ENCODE results near the gene SMOC2. TPM values are rescaled to one million over a fixed set of nuclear protein-coding genes. Genes with fewer than 3 reads are reported as not detected.

Gene SMOC2
- polyA plus RNA-seq, 3 donors: not detected

- DNase-seq: no peak
- Mint-ChIP-seq H3K27ac (no peak overlapping the region), H3K9me3 (peaks cover 28 to 43% (median 37%) of the 10 kb centered on the region in 7 donors), H3K4me1 (no peaks in the 10 kb centered on the region), H3K4me3 (no peak overlapping the region), H3K36me3 (no peaks in the 10 kb centered on the region), H3K27me3 (ENCODE audit: low read depth in 3 of 3) (peaks cover 0 to 2% (median 0%) of the 10 kb centered on the region in 3 donors)
- TF ChIP-seq CTCF (IDR thresholded peaks at IDR 0.05): no peak
- H3K4me1 ChIP-seq (ENCODE audit: control insufficient read depth in 1 of 2, insufficient read depth in 2 of 2, low read length in 2 of 2): no peaks in the 10 kb centered on the region
- 100% methylated on average over 3 of the region's 6 CpGs for whole genome bisulfite sequencing (ENCODE audit: insufficient coverage)
- H3K36me3 ChIP-seq (replicated peaks in 1 of 2; ENCODE audit: control insufficient read depth in 1 of 2, insufficient read depth in 2 of 2, low read length in 2 of 2): no peaks in the 10 kb centered on the region
- intact Hi-C loops (cut with micrococcal nuclease): no loop called here
- H3K27me3 ChIP-seq (ENCODE audit: control insufficient read depth in 2 of 2, insufficient read depth in 2 of 2, low read length in 2 of 2): no peaks in the 10 kb centered on the region
- H3K4me2 ChIP-seq (replicated peaks; ENCODE audit: extremely low read depth, low read length, poor library complexity, severe bottlenecking): no peak overlapping the region
- peaks cover 38 to 67% of the 10 kb centered on the region in 2 donors for H3K9me3 ChIP-seq (replicated peaks in 1 of 2; ENCODE audit: control insufficient read depth in 1 of 2, insufficient read depth in 1 of 2, low read length in 2 of 2)
- no peak overlapping the region for H3K27ac ChIP-seq (ENCODE audit: low read depth in 1 of 2, low read length in 2 of 2)
- H4K20me1 ChIP-seq (ENCODE audit: insufficient read depth, low read length): no peaks in the 10 kb centered on the region
- H2AFZ ChIP-seq (ENCODE audit: insufficient read depth, low read depth, low read length, poor library complexity, severe bottlenecking): no peak overlapping the region
- no peak overlapping the region for H3K4me3 ChIP-seq (replicated peaks in 1 of 3; ENCODE audit: low read depth in 2 of 3, low read length in 3 of 3)
- H3K9ac ChIP-seq (ENCODE audit: insufficient read depth, low read length, poor library complexity, severe bottlenecking): no peak overlapping the region
- H3K79me2 ChIP-seq (ENCODE audit: insufficient read depth, low read length): no peaks in the 10 kb centered on the region
These were observed 179.6 kb downstream of the SMOC2 start for GRCh38 chr6:168620578-168620977.

DNA sequence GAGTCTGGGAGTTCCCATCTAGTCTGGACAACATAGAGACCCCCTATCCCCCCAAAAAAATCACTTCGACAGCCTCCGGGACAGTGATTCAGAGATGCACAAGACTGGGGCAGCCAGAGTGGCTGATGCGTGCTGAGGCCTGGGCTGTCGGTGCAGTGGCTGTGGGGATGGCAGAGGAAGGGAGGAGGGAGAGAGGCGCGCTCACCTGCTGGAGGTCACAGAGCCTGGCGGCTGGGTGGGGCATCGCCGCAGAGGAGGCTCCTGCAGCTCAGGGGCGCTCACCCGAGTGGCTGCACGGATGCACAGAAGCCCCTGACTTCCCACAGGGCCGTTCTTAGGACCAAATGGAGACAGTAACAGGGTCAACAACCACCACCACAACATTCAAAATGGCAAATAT is 182.8 kb downstream of the SMOC2 start:
- H3K4me2 ChIP-seq (replicated peaks; ENCODE audit: extremely low read depth, low read length, poor library complexity, severe bottlenecking): no peak overlapping the region
- no peak for TF ChIP-seq CTCF (IDR thresholded peaks at IDR 0.05)
- H3K36me3 ChIP-seq (replicated peaks in 1 of 2; ENCODE audit: control insufficient read depth in 1 of 2, insufficient read depth in 2 of 2, low read length in 2 of 2): no peaks in the 10 kb centered on the region
- H3K79me2 ChIP-seq (ENCODE audit: insufficient read depth, low read length): no peaks in the 10 kb centered on the region
- Mint-ChIP-seq H3K36me3 (no peaks in the 10 kb centered on the region), H3K27me3 (ENCODE audit: low read depth in 3 of 3) (peaks cover 0 to 4% (median 2%) of the 10 kb centered on the region in 3 donors), H3K9me3 (peaks cover 3 to 21% (median 19%) of the 10 kb centered on the region in 7 donors), H3K27ac (no peak overlapping the region), H3K4me1 (no peaks in the 10 kb centered on the region), H3K4me3 (no peak overlapping the region)
- no peak overlapping the region for H3K4me3 ChIP-seq (replicated peaks in 1 of 3; ENCODE audit: low read depth in 2 of 3, low read length in 3 of 3)
- no peak overlapping the region for H2AFZ ChIP-seq (ENCODE audit: insufficient read depth, low read depth, low read length, poor library complexity, severe bottlenecking)
- peaks cover 20 to 40% of the 10 kb centered on the region in 2 donors for H3K9me3 ChIP-seq (replicated peaks in 1 of 2; ENCODE audit: control insufficient read depth in 1 of 2, insufficient read depth in 1 of 2, low read length in 2 of 2)
- H3K27ac ChIP-seq (ENCODE audit: low read depth in 1 of 2, low read length in 2 of 2): no peak overlapping the region
- WGBS (ENCODE audit: insufficient coverage): no CpG with 5 or more reads among the region's 13 CpGs
- H4K20me1 ChIP-seq (ENCODE audit: insufficient read depth, low read length): no peaks in the 10 kb centered on the region
- DNase-seq: no peak
- no peaks in the 10 kb centered on the region for H3K27me3 ChIP-seq (ENCODE audit: control insufficient read depth in 2 of 2, insufficient read depth in 2 of 2, low read length in 2 of 2)
- H3K4me1 ChIP-seq (ENCODE audit: control insufficient read depth in 1 of 2, insufficient read depth in 2 of 2, low read length in 2 of 2): no peaks in the 10 kb centered on the region
- intact Hi-C loops (cut with micrococcal nuclease): no loop called here
- no peak overlapping the region for H3K9ac ChIP-seq (ENCODE audit: insufficient read depth, low read length, poor library complexity, severe bottlenecking)

Data from CD14-positive monocyte (primary cell).